Thoracic aorta (tissue), 2 donors: ENCODE data around the gene CYP4A11. TPM values are rescaled to one million over a fixed set of nuclear protein-coding genes. Genes with fewer than 3 reads are reported as not detected.
"Not testable (repeated sequence)": the region's sequence is repeated elsewhere in the genome, so short reads cannot be mapped to it uniquely, and the experiment has no call there.

Experiments used
- ATAC-seq: fragments of 150-250 bp; one replicate; pipeline ENCODE4 v1.8.0; 2017; ENCODE audit warnings: low read depth; ENCODE audit not compliant: insufficient number of reproducible peaks, low FRiP score
- DNase-seq: peaks from one replicate; pipeline ENCODE4 v3.0.0-alpha.2; 2020; ENCODE audit warnings: low spot score
- H3K27ac ChIP-seq, 2 donors: fragments of 200-600 bp; sonication (generic); 1 replicate in 1 of 2; 2 replicates in 1 of 2; pipeline ENCODE4 v1.5.1; 2016; ENCODE audit warnings: mild to moderate bottlenecking in 2 of 2, moderate library complexity in 2 of 2
- H3K27me3 ChIP-seq: fragments of 200-600 bp; sonication (generic); replicated peaks from 2 replicates; pipeline ENCODE4 v1.6.0; 2016; ENCODE audit warnings: mild to moderate bottlenecking; ENCODE audit not compliant: insufficient read depth
- H3K36me3 ChIP-seq: fragments of 200-600 bp; sonication (generic); one replicate; pipeline ENCODE4 v1.5.1; 2016
- H3K4me1 ChIP-seq, 2 donors: fragments of 200-600 bp; sonication (generic); 1 replicate in 1 of 2; 2 replicates in 1 of 2; pipeline versions ENCODE4 v1.5.1 to v1.6.0; 2016; ENCODE audit warnings: low read depth in 2 of 2, mild to moderate bottlenecking in 1 of 2; ENCODE audit not compliant: control insufficient read depth in 1 of 2
- H3K4me3 ChIP-seq: fragments of 200-600 bp; sonication (generic); 2 replicates; pipeline ENCODE4 v1.5.1; 2016; ENCODE audit warnings: mild to moderate bottlenecking
- H3K9me3 ChIP-seq: fragments of 200-600 bp; sonication (generic); 2 replicates; pipeline ENCODE4 v1.5.1; 2016
- total RNA-seq, 2 donors: library from RNA; depleted of rRNA; stranded (reverse); fragments of >200 nt; gene quantifications; one replicate each; pipeline versions ENCODE4 v1.1.0 to v1.2.3, GENCODE V29; 2016
- TF ChIP-seq, protein P1 (sequence below): fragments of 200-600 bp; sonication (generic); IDR thresholded peaks from one replicate; pipeline ENCODE4 v1.5.1; 2019; ENCODE audit warnings: antibody characterized with exemption

Gene CYP4A11, protein sequence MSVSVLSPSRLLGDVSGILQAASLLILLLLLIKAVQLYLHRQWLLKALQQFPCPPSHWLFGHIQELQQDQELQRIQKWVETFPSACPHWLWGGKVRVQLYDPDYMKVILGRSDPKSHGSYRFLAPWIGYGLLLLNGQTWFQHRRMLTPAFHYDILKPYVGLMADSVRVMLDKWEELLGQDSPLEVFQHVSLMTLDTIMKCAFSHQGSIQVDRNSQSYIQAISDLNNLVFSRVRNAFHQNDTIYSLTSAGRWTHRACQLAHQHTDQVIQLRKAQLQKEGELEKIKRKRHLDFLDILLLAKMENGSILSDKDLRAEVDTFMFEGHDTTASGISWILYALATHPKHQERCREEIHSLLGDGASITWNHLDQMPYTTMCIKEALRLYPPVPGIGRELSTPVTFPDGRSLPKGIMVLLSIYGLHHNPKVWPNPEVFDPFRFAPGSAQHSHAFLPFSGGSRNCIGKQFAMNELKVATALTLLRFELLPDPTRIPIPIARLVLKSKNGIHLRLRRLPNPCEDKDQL
- not detected for total RNA-seq

DNA sequence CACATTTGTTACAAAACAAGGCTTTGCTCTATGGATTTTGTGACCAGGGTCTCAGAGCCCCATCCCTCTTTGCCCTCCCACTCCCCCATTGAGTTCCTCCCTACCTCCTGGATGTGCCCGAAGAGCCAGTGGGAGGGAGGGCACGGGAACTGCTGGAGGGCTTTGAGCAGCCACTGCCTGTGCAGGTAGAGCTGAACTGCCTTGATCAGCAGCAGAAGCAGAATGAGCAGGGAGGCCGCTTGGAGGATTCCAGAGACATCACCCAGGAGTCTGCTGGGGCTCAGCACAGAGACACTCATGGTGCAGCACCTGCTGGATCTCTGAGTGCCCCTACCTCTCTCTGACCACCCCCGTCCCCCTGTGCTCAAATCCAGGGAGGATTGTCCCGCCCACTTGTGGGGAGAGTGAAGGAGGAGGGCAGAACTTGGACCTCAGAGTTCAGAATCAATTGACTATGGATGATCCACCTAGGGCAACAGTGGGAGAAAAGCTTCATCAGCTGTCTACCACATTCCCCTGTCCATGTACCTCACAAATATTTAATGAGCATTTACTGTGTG is at the start of gene CYP4A11:
TSS of gene CYP4A11 (minus strand) at position 342 of the 560 bp plus-strand sequence. CDS start at position 299, 43 bp downstream.
- Histone ChIP-seq H3K9me3 (no peaks in the 10 kb centered on the region), H3K27me3 (no peaks in the 10 kb centered on the region), H3K36me3 (no peaks in the 10 kb centered on the region), H3K4me3 (no peak within 1 kb of the TSS), H3K27ac (no peak within 1 kb of the TSS), H3K4me1 (no peaks in the 10 kb centered on the region)
- DNase-seq (no peak), ATAC-seq (no peak)
- TF ChIP-seq, protein P1, sequence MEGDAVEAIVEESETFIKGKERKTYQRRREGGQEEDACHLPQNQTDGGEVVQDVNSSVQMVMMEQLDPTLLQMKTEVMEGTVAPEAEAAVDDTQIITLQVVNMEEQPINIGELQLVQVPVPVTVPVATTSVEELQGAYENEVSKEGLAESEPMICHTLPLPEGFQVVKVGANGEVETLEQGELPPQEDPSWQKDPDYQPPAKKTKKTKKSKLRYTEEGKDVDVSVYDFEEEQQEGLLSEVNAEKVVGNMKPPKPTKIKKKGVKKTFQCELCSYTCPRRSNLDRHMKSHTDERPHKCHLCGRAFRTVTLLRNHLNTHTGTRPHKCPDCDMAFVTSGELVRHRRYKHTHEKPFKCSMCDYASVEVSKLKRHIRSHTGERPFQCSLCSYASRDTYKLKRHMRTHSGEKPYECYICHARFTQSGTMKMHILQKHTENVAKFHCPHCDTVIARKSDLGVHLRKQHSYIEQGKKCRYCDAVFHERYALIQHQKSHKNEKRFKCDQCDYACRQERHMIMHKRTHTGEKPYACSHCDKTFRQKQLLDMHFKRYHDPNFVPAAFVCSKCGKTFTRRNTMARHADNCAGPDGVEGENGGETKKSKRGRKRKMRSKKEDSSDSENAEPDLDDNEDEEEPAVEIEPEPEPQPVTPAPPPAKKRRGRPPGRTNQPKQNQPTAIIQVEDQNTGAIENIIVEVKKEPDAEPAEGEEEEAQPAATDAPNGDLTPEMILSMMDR, result no peak

DNA sequence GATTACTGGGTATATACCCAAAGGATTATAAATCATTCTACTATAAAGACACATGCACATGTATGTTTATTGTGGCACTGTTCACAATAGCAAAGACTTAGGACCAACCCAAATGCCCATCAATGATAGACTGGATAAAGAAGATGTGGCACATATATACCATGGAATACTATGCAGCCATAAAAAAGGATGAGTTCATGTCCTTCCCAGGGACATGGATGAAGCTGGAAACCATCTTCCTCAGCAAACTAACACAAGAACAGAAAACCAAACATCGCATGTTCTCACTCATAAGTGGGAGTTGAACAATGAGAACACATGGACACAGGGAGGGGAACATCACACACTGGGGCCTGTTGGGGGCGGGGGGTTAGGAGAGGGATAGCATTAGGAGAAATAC is 49.3 kb upstream of the CYP4A11 start:
- not testable (repeated sequence) for H3K27ac ChIP-seq, H3K9me3 ChIP-seq, ATAC-seq, H3K4me1 ChIP-seq, DNase-seq, H3K36me3 ChIP-seq, H3K27me3 ChIP-seq, H3K4me3 ChIP-seq

DNA sequence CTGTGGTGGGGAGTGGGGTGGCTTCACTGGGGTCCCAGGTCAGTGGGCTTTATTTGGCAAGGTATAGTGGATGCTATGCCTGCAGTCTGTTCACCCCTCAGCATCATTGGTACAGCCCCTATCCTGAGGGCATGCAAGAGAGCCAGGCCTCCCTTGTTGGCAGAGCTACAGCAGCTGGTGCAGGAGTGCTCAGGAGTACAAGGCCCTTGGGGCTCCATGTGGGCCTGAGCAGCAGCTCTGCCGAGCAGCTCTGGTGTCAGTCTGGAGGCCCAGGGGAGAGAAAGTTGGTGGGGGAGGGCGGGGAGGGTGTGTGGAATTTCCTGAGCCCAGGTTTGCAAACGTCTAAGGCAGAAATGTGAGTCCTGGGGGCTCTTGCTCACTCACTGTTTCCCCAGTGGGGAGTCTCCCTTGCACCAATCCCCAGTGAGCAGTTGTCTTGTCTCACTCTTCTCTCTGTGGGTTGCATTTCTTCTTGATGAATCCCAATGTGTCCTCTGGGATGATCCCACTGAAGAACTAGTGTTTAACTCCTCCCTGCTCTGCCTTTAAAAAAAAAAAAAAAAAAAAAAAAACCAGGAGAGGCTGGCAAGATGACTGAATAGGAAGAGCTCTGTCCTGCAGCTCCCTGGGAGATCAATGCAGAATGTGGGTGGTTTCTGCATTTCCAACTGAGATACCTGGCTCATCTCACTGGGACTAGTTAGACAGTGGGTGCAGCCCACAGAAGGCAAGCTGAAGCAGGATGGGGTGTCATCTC is 42.7 kb upstream of the CYP4A11 start:
- peaks cover 0 to 6% of the 10 kb centered on the region in 2 donors for H3K4me1 ChIP-seq
- H3K4me3 ChIP-seq, result no peak overlapping the region
- no peak overlapping the region for H3K27ac ChIP-seq
- TF ChIP-seq, protein P1, result no peak
- H3K36me3 ChIP-seq, result no peaks in the 10 kb centered on the region
- H3K27me3 ChIP-seq, result no peaks in the 10 kb centered on the region
- no peaks in the 10 kb centered on the region for H3K9me3 ChIP-seq
- DNase-seq (no peak), ATAC-seq (no peak)

DNA sequence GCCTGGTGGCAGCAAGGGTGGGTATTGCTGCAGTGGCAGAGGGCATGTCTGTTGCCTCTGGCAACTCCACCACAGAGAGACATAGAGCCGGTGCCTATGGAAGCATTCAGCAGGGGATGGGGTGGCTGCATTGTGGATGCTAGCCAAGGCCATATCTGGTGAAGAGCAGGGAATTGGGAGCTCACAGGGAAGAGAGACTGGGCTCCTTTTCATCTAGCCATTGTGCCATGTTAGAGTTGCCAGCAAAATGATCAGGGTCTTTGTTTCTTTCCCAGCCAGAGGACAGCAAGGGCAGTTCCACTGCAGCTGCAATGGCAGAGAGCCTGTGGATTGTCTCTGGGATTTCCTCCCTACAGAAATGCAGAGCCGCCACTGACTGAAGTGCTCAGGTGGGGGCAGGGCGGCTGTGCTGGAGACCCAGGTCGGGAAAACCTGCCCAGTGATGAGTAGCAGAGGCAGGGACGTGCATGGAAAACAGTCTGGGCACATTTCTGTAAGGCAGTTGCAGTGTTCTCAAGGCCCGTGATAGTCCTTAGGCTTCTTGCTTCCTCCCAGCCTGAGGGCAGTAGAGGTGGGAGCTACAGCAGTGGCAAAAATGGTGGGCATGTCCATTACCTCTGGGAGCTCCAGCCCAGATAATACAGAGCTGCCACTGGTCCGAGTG is 42.0 kb upstream of the CYP4A11 start:
- TF ChIP-seq, protein P1, result no peak
- ATAC-seq (no peak), DNase-seq (no peak)
- peaks cover 0 to 6% of the 10 kb centered on the region in 2 donors for H3K4me1 ChIP-seq
- H3K27me3 ChIP-seq, result no peaks in the 10 kb centered on the region
- no peak overlapping the region for H3K27ac ChIP-seq
- no peaks in the 10 kb centered on the region for H3K36me3 ChIP-seq
- H3K4me3 ChIP-seq, result no peak overlapping the region
- no peaks in the 10 kb centered on the region for H3K9me3 ChIP-seq

DNA sequence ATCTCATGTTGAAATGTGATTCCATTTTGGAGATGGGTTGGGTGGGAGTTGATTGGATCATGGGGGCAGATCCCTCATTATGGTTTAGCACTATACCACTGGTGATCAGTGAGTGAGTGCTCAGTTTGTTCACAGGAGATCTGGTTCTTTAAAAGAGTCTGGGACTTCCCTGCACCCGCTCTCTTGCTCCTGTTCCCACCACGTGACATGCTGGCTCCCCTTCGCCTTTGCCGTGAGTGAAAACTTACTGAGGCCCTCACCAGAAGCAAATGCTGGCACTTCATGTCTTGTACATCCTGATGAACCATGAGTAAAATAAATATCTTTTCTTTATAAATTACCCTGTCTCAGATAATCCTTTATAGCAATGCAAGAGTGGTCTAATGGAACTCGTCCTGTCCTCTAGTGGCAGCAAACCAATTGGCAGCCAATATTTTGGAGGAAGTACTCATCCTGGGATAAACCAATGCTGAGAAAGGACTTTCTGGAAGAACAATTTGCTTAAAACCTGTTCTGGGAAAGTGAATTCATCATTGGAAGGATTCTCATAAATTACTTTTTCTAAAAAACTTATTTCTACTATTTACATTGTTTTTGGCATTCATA is 27.8 kb upstream of the CYP4A11 start:
- DNase-seq (no peak), ATAC-seq (no peak)
- no peaks in the 10 kb centered on the region for H3K27me3 ChIP-seq
- TF ChIP-seq, protein P1, result no peak
- no peaks in the 10 kb centered on the region for H3K9me3 ChIP-seq
- H3K27ac ChIP-seq, result no peak overlapping the region
- H3K36me3 ChIP-seq, result no peaks in the 10 kb centered on the region
- H3K4me1 ChIP-seq, result no peaks in the 10 kb centered on the region
- no peak overlapping the region for H3K4me3 ChIP-seq

DNA sequence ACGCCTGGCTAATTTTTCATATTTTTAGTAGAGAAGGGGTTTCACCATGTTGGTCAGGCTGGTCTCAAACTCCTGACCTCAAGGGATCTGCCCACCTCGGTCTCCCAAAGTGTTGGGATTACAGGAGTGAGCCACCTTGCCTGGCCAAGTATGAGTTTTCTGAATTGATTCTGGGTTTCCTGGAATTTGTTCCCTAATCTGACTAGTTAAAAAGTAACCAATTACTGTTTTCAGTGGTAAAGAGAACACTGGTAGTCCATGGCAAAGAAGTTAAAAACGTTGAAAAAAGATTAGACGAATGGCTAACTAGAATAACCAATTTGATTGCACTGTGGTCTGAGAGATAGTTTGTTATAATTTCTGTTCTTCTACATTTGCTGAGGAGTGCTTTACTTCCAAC is 21.0 kb upstream of the CYP4A11 start:
- not testable (repeated sequence) for DNase-seq, H3K36me3 ChIP-seq, H3K4me1 ChIP-seq, H3K27me3 ChIP-seq, H3K9me3 ChIP-seq, ATAC-seq, H3K4me3 ChIP-seq, H3K27ac ChIP-seq
